ENCODE data around the gene AMOTL1.

AMOTL1 gene

DNA sequence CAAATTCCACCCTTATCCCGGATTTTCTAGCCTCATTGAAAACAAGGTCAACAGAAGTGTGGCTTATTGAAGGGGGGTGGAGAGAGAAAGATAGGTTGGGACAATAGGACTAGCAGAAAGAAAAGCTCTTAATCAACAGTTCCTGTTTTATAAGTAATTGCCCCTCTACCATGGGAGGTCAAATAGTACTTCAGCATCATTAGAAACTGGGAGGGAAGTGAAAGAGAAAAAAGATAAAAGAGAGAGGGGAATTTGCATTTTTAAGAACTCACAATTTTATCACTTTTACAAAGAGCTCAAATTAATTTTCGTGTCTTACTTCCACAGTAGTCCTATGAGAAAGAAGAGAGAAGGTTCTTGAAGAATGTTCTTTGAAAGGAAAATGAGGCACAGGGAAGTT lies 89.2 kb downstream of the AMOTL1 start:
- DNase-seq (ENCODE audit: low spot score), result no peak

- DNase-seq (ENCODE audit: low spot score), result no peak
Observed at GRCh38 chr11:94858012-94858705, 90.0 kb downstream of the AMOTL1 start.

DNA sequence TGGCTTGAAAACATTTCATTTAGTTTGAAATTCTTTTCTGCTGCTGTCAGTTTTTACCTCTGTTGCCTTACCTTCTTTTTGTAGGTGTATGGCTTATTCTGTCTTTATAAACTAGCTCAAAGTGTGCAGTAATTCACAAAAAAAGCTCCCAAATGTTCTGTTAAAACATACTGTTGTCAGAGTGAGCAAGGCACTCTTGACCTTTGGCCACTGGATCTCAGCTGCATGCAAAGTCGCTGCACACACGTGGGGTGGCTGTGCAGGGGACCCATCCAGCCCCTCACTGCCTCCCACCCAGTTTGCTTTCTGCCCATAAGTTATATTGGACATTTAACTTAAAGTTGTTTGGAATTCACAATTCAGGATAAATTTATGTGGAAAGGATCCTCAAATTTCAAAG lies 92.2 kb downstream of the AMOTL1 start:
- DNase-seq (ENCODE audit: low spot score), result no peak

- no peak for DNase-seq (ENCODE audit: low spot score)
Observed at GRCh38 chr11:94861306-94861845, 93.2 kb downstream of the AMOTL1 start.

- no peak for DNase-seq (ENCODE audit: low spot score)
Observed at GRCh38 chr11:94862926-94863880, 95.0 kb downstream of the AMOTL1 start.

DNA sequence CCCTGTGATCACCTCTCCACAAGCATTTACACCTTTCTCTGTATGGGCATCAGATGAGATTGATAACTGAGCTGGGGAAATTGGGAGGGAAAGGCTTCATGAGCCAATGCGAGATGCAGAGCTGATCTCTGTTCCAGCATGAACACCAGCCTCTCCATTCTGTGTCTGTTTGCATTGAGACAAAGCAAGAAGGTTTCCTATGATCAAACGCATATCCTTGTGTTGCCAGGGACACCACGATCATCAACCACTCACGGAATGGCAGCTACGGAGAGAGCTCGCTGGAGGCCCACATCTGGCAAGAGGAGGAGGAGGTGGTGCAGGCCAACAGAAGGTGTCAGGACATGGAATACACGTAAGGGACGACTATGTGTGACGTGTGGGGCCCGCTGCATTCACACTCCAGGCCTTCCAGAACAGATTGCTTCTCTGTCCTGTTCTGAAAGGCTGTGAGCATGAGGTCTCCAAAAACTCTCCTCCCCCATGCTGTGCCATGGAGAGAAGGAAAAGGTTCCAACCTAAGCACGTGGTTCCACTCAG lies 96.4 kb downstream of the AMOTL1 start:
- no peak for DNase-seq (ENCODE audit: low spot score)

- no peak for DNase-seq (ENCODE audit: low spot score)
Observed at GRCh38 chr11:94866231-94866822, 98.2 kb downstream of the AMOTL1 start.

- no peak for DNase-seq (ENCODE audit: low spot score)
Observed at GRCh38 chr11:94866936-94867795, 99.0 kb downstream of the AMOTL1 start.

GRCh38 chr11:94868468-94868867 lies 100.3 kb downstream of the AMOTL1 start:
- no peak for DNase-seq (ENCODE audit: low spot score)

DNA sequence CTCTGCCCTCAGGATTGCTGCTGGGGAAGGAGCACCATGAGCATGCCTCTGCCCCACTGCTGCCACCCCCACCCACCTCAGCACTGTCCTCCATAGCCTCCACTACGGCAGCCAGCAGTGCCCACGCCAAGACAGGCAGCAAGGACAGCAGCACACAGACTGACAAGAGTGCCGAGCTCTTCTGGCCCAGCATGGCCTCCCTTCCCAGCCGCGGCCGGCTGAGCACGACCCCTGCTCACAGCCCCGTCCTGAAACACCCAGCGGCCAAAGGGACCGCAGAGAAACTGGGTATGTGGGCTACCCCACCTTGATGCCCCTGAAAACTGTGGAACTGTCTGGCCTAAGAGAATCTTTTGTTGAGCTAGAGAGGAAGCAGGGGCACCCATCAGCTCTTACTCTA lies 101.0 kb downstream of the AMOTL1 start:
- DNase-seq (ENCODE audit: low spot score), result no peak

GRCh38 chr11:94870422-94870821 lies 102.3 kb downstream of the AMOTL1 start:
- DNase-seq (ENCODE audit: low spot score), result no peak

- DNase-seq (ENCODE audit: low spot score), result no peak
Observed at GRCh38 chr11:94871491-94872185, 103.5 kb downstream of the AMOTL1 start.

GRCh38 chr11:94873916-94874540 lies 105.9 kb downstream of the AMOTL1 start:
- DNase-seq (ENCODE audit: low spot score), result no peak

DNA sequence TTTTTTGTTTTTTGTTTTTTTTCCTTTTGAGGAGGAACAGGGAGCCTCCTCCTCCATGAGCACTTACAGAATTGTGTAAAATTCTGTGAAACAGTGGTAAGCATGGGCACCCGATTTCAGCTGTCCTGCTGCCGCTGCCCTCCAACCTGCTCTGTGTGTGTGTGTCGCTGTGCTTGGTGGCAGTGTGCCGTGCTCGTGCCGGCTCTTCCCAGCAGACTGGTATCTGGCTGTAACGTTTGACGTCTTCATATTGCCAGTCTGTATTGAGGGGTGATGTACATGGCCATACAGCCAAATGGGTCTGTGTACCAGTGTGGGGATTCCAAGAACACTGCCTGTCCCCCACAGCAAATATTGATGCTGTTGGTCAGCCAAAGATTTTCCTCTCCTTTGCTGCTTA lies 108.1 kb downstream of the AMOTL1 start:
- DNase-seq (ENCODE audit: low spot score), result no peak

- DNase-seq (ENCODE audit: low spot score), result peak; percentile 76
Observed at GRCh38 chr11:94876645-94877442, 108.7 kb downstream of the AMOTL1 start.

GRCh38 chr11:94877443-94878200 lies 109.5 kb downstream of the AMOTL1 start:
- no peak for DNase-seq (ENCODE audit: low spot score)

DNA sequence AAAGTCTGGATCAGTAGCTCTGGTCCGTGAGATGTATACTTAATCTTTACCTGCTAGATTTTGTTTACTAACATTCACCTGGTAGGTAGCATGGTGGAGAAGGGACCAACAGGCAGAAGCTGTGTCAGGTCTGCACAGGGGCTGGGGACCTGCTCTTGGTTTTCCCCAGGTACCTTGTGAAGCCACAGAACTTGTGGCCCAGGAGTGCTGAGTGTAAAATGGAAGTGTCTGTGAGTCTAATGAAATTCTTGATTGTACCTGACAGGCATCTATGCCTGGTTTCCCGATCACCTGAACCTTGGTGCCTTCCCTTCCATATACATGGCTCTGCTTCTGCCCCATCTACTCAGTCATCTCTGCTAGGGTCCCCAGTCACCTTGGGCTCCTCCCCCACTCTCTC lies 110.8 kb downstream of the AMOTL1 start:
- no peak for DNase-seq (ENCODE audit: low spot score)

- DNase-seq (ENCODE audit: low spot score), result no peak
Observed at GRCh38 chr11:94880216-94880615, 112.1 kb downstream of the AMOTL1 start.

- DNase-seq (ENCODE audit: low spot score), result no peak
Observed at GRCh38 chr11:94882931-94883330, 114.8 kb downstream of the AMOTL1 start.
